ENCODE data around the gene ARID1B.

Gene ARID1B

DNA sequence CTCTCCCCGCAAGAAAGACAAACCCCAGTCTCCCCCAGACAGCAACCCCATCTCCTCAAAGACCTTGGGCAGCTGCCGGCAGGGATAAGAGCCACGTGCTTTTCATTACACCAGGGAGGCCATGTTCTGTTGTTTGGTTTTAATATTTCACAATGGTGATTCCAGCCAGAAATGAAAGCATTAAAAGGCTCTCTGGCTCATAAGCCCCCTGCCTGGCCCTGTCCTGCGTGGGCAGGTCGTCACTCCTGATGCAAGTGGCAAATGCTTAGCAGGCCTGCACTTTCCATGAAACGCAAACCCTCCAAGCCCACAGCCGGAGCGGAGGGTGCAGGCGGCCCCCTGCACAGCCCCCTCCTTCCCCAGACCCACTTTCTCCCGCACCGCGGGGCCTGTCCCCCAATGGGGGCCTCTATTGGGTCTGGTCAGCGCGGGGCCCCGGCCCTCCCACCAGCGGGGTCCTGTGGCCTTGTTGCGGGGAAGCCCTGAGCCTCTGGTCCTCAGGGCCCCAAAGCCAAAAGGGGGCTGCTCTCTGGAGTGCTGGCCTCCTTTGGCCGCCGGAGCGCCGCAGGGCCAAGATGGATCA lies 469.0 kb downstream of the ARID1B start:
- ChIA-PET POLR2A (no interaction called here), CTCF (no interaction called here)
- H3K27ac ChIP-seq (ENCODE audit: extremely low read depth, low read depth, low read length), result no peak overlapping the region
- H3K4me3 ChIP-seq (ENCODE audit: low read depth, low read length), result no peak overlapping the region
- H3K36me3 ChIP-seq (ENCODE audit: control insufficient read depth in 2 of 2, insufficient read depth in 1 of 2, low read length in 2 of 2), result no peaks in the 10 kb centered on the region
- 0 out of 2 replicates have a peak, but pooled peaks cover 4% of the 10 kb centered on the region for H3K4me1 ChIP-seq (ENCODE audit: control insufficient read depth, insufficient read depth, low read length)
- TF ChIP-seq CTCF (tag by site-specific recombination; IDR thresholded peaks at IDR 0.05) (no peak), ZFHX2 (tag by site-specific recombination; conservative IDR thresholded peaks at IDR 0.05) (peak; percentile 32; the same call in 1 of the 2 replicates)
- no peaks in the 10 kb centered on the region for H3K9me3 ChIP-seq (ENCODE audit: control insufficient read depth, insufficient read depth, low read depth, low read length)

DNA sequence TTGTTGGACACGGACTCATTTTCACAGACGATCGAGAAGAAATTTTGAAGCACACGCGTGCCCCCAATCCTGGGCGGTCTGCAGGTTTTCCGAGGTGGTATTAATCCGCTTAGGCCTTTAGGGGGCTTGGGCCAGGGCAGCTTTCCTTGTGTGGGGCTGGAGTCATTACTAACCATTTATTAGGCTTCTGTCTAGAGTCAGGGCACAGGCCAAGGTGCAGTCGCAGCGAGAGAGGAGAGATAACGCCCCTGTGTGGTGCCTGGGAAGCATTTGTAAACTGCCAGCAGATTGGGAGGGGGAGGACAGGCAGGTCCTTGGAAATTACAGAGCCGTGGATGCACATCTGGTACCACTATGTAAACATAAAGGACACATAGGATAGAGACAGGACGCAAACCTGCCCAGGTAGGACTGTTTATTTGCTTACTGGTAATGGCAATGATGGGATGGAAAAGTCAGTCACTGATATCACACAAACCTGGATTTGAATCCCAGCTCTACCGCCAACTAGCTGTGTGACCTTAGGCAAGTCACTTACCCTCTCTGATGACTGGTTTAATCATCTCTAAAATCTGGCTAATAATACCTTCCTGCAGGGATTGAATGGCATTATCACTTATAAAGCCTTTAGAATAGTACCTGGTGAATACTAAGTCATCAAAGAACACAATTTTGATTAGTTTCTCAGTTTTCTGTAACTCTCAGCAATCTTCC lies 469.8 kb downstream of the ARID1B start:
- ChIA-PET POLR2A (no interaction called here), CTCF (no interaction called here)
- Histone ChIP-seq H3K4me1 (ENCODE audit: control insufficient read depth, insufficient read depth, low read length) (0 out of 2 replicates have a peak, but pooled peaks cover 4% of the 10 kb centered on the region), H3K9me3 (ENCODE audit: control insufficient read depth, insufficient read depth, low read depth, low read length) (no peaks in the 10 kb centered on the region), H3K27ac (ENCODE audit: extremely low read depth, low read depth, low read length) (no peak overlapping the region), H3K4me3 (ENCODE audit: low read depth, low read length) (no peak overlapping the region), H3K36me3 (ENCODE audit: control insufficient read depth in 2 of 2, insufficient read depth in 1 of 2, low read length in 2 of 2) (no peaks in the 10 kb centered on the region)
- no peak for TF ChIP-seq HOXA7 (CRISPR knock-in tag; IDR thresholded peaks at IDR 0.05; ENCODE audit: borderline replicate concordance)
- peak; percentile 73 for TF ChIP-seq ZNF768 (tag by site-specific recombination; IDR thresholded peaks at IDR 0.05)

- no peaks in the 10 kb centered on the region for H3K36me3 ChIP-seq (ENCODE audit: control insufficient read depth in 2 of 2, insufficient read depth in 1 of 2, low read length in 2 of 2)
- ChIA-PET CTCF (no interaction called here), POLR2A (no interaction called here)
- H3K4me1 ChIP-seq (ENCODE audit: control insufficient read depth, insufficient read depth, low read length), result 0 out of 2 replicates have a peak, but pooled peaks cover 4% of the 10 kb centered on the region
- TF ChIP-seq ZNF202 (tag by site-specific recombination; IDR thresholded peaks at IDR 0.05; ENCODE audit: borderline replicate concordance) (no peak), ZNF843 (tag by site-specific recombination; IDR thresholded peaks at IDR 0.05) (no peak), ZNF777 (tag by site-specific recombination; IDR thresholded peaks at IDR 0.05; ENCODE audit: borderline replicate concordance) (no peak), ZNF184 (tag by site-specific recombination; IDR thresholded peaks at IDR 0.05) (peak; percentile 98), SETDB1 (IDR thresholded peaks at IDR 0.05; ENCODE audit: insufficient read length, low read length) (peak; percentile 20), ZNF677 (tag by site-specific recombination; IDR thresholded peaks at IDR 0.05) (no peak)
- no peak overlapping the region for H3K27ac ChIP-seq (ENCODE audit: extremely low read depth, low read depth, low read length)
- no peak overlapping the region for H3K4me3 ChIP-seq (ENCODE audit: low read depth, low read length)
- H3K9me3 ChIP-seq (ENCODE audit: control insufficient read depth, insufficient read depth, low read depth, low read length), result no peaks in the 10 kb centered on the region
Measured at GRCh38 chr6:157248264-157248663, 471.1 kb downstream of the ARID1B start.

DNA sequence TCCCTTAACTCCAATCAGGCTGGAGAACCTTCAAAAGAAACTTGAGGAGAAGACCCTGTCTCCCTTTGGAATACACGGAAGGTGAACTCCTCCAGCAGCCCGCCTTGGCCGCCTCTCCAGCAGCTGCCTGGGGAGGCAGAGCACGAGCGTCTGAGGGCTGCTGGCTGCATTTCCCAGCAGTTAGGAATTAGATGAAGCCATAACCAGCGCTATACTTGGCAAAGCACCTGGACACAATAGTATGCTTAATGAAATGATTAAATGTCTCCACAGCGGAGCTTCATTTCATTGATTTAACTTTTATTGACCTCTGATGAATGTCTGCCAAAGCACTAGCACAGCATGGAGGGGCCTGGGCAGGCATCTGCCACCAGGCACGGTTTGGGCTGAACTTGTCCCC lies 472.6 kb downstream of the ARID1B start:
- 0 out of 2 replicates have a peak, but pooled peaks cover 3% of the 10 kb centered on the region for H3K4me1 ChIP-seq (ENCODE audit: control insufficient read depth, insufficient read depth, low read length)
- TF ChIP-seq ZNF585B (tag by site-specific recombination; IDR thresholded peaks at IDR 0.05), result no peak
- TF ChIP-seq ZNF280D (tag by site-specific recombination; IDR thresholded peaks at IDR 0.05), result no peak
- no peak for TF ChIP-seq ZNF24 (tag by site-specific recombination; IDR thresholded peaks at IDR 0.05)
- TF ChIP-seq ZNF660 (tag by site-specific recombination; IDR thresholded peaks at IDR 0.05), result no peak
- TF ChIP-seq, protein P1, sequence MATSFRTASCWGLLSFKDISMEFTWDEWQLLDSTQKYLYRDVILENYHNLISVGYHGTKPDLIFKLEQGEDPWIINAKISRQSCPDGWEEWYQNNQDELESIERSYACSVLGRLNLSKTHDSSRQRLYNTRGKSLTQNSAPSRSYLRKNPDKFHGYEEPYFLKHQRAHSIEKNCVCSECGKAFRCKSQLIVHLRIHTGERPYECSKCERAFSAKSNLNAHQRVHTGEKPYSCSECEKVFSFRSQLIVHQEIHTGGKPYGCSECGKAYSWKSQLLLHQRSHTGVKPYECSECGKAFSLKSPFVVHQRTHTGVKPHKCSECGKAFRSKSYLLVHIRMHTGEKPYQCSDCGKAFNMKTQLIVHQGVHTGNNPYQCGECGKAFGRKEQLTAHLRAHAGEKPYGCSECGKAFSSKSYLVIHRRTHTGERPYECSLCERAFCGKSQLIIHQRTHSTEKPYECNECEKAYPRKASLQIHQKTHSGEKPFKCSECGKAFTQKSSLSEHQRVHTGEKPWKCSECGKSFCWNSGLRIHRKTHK (tag by site-specific recombination; IDR thresholded peaks at IDR 0.05), result no peak
- TF ChIP-seq SP3 (tag by site-specific recombination; IDR thresholded peaks at IDR 0.05), result no peak
- TF ChIP-seq, protein P2, sequence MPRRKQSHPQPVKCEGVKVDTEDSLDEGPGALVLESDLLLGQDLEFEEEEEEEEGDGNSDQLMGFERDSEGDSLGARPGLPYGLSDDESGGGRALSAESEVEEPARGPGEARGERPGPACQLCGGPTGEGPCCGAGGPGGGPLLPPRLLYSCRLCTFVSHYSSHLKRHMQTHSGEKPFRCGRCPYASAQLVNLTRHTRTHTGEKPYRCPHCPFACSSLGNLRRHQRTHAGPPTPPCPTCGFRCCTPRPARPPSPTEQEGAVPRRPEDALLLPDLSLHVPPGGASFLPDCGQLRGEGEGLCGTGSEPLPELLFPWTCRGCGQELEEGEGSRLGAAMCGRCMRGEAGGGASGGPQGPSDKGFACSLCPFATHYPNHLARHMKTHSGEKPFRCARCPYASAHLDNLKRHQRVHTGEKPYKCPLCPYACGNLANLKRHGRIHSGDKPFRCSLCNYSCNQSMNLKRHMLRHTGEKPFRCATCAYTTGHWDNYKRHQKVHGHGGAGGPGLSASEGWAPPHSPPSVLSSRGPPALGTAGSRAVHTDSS (tag by site-specific recombination; IDR thresholded peaks at IDR 0.05), result no peak
- ChIA-PET POLR2A (no interaction called here), CTCF (interaction anchor here (0.7 to 1.3 kb wide), 2 partner anchors 25 to 1545 kb away, joined by 3 to 6 read pairs; no protein-coding TSS in a partner anchor)
- H3K9me3 ChIP-seq (ENCODE audit: control insufficient read depth, insufficient read depth, low read depth, low read length), result no peaks in the 10 kb centered on the region
- H3K27ac ChIP-seq (ENCODE audit: extremely low read depth, low read depth, low read length), result no peak overlapping the region
- no peaks in the 10 kb centered on the region for H3K36me3 ChIP-seq (ENCODE audit: control insufficient read depth in 2 of 2, insufficient read depth in 1 of 2, low read length in 2 of 2)
- no peak overlapping the region for H3K4me3 ChIP-seq (ENCODE audit: low read depth, low read length)

Measured in HEK293 (cell line).